GM23338 (cell line): Measurements from ENCODE around the gene UXS1. TPM values are rescaled to one million over a fixed set of nuclear protein-coding genes. Genes with fewer than 3 reads are reported as not detected.

ENCODE experiments used
- ATAC-seq: fragments of 200-7000 bp; cut with Tn5 transposase; 3 replicates; pipeline ENCODE4 v1.9.1; 2020
- DNase-seq: peaks from one replicate; pipeline ENCODE4 v3.0.0-alpha.2; 2015; ENCODE audit warnings: low spot score
- H2AFZ ChIP-seq: fragments of 200-600 bp; sonication (generic); 2 replicates; pipeline ENCODE4 v1.8.0; 2016; ENCODE audit warnings: antibody characterized with exemption, mild to moderate bottlenecking, moderate library complexity
- H3F3A ChIP-seq: fragments of 200-600 bp; sonication (generic); replicated peaks from 2 replicates; pipeline ENCODE4 v1.8.0; 2017; ENCODE audit warnings: antibody characterized with exemption, mixed run types, low read depth
- H3K27ac ChIP-seq: fragments of 200-600 bp; sonication (generic); 2 replicates; pipeline ENCODE4 v1.6.1; 2016; ENCODE audit warnings: low read depth
- H3K27me3 ChIP-seq: fragments of 200-600 bp; sonication (generic); 2 replicates; pipeline ENCODE4 v1.8.0; 2016; ENCODE audit warnings: mild to moderate bottlenecking, mixed run types, moderate library complexity; ENCODE audit not compliant: insufficient read depth
- H3K36me3 ChIP-seq: fragments of 200-600 bp; sonication (generic); 2 replicates; pipeline ENCODE4 v1.8.0; 2016; ENCODE audit warnings: mild to moderate bottlenecking; ENCODE audit not compliant: insufficient read depth
- H3K4me1 ChIP-seq: fragments of 200-600 bp; sonication (generic); 2 replicates; pipeline ENCODE4 v1.8.0; 2016; ENCODE audit warnings: mild to moderate bottlenecking, moderate library complexity; ENCODE audit not compliant: insufficient read depth
- H3K4me2 ChIP-seq: fragments of 200-600 bp; sonication (generic); 2 replicates; pipeline ENCODE4 v1.7.1; 2017; ENCODE audit warnings: mixed run types
- H3K4me3 ChIP-seq: fragments of 200-600 bp; sonication (generic); 2 replicates; pipeline ENCODE4 v1.6.1; 2016; ENCODE audit warnings: mixed run types
- H3K79me2 ChIP-seq: fragments of 200-600 bp; sonication (generic); replicated peaks from 2 replicates; pipeline ENCODE4 v1.8.0; 2017; ENCODE audit warnings: mild to moderate bottlenecking; ENCODE audit not compliant: insufficient read depth
- H3K9me2 ChIP-seq: fragments of 200-600 bp; sonication (generic); 2 replicates; pipeline ENCODE4 v1.8.0; 2017; ENCODE audit not compliant: insufficient read depth
- H4K20me1 ChIP-seq: fragments of 200-600 bp; sonication (generic); replicated peaks from 2 replicates; pipeline ENCODE4 v1.8.0; 2017; ENCODE audit warnings: mild to moderate bottlenecking; ENCODE audit not compliant: insufficient read depth
- H3K27ac Mint-ChIP-seq: 2 replicates; pipeline ENCODE4 v1.8.0; 2020; ENCODE audit warnings: inconsistent platforms, mild to moderate bottlenecking, moderate library complexity, mixed read lengths
- H3K27me3 Mint-ChIP-seq: 3 replicates; pipeline ENCODE4 v1.8.0; 2022; ENCODE audit warnings: low read depth, mild to moderate bottlenecking, moderate library complexity, mixed read lengths, inconsistent platforms; ENCODE audit not compliant: insufficient read depth, poor library complexity
- H3K36me3 Mint-ChIP-seq: 3 replicates; pipeline ENCODE4 v1.8.0; 2021; ENCODE audit warnings: low read depth, mild to moderate bottlenecking, inconsistent platforms, moderate library complexity, mixed read lengths
- H3K4me1 Mint-ChIP-seq: 3 replicates; pipeline ENCODE4 v1.8.0; 2020; ENCODE audit warnings: mild to moderate bottlenecking, inconsistent platforms, mixed read lengths
- H3K4me3 Mint-ChIP-seq: 3 replicates; pipeline ENCODE4 v1.8.0; 2021; ENCODE audit warnings: moderate library complexity, mild to moderate bottlenecking, inconsistent platforms, mixed read lengths
- H3K9me3 Mint-ChIP-seq: 3 replicates; pipeline ENCODE4 v1.8.0; 2020; ENCODE audit warnings: moderate library complexity, mild to moderate bottlenecking, inconsistent platforms, mixed read lengths
- CREB1 ChIP-seq: fragments of 250-450 bp; sonication (Bioruptor Pico); IDR thresholded peaks from 2 replicates; pipeline ENCODE4 v1.5.0; 2020; ENCODE audit warnings: low read depth, mild to moderate bottlenecking, moderate library complexity
- EZH2 ChIP-seq: fragments of 200-600 bp; sonication (generic); IDR thresholded peaks from one replicate; pipeline ENCODE4 v1.8.0; 2017; ENCODE audit warnings: antibody characterized with exemption, mild to moderate bottlenecking, low read depth; ENCODE audit not compliant: unreplicated experiment
- JUNB ChIP-seq: IDR thresholded peaks from one replicate; pipeline ENCODE4 v1.6.1; 2016; ENCODE audit warnings: antibody characterized with exemption; ENCODE audit not compliant: unreplicated experiment
- POLR2AphosphoS5 ChIP-seq: IDR thresholded peaks from 2 replicates; pipeline ENCODE4 v1.6.1; 2016; ENCODE audit warnings: antibody characterized with exemption, low read depth
- STAT1 ChIP-seq: IDR thresholded peaks from one replicate; pipeline ENCODE4 v1.6.1; 2016; ENCODE audit warnings: antibody characterized with exemption; ENCODE audit not compliant: unreplicated experiment
- ZNF114 ChIP-seq: fragments of 250-450 bp; sonication (Bioruptor Pico); IDR thresholded peaks from 2 replicates; pipeline ENCODE4 v1.5.0; 2020; ENCODE audit warnings: mild to moderate bottlenecking, moderate library complexity
- ZNF331 ChIP-seq: fragments of 250-450 bp; sonication (Bioruptor Pico); IDR thresholded peaks from 2 replicates; pipeline ENCODE4 v1.5.0; 2020; ENCODE audit warnings: low read depth, mild to moderate bottlenecking, moderate library complexity
- ZNF462 ChIP-seq: fragments of 250-450 bp; sonication (Bioruptor Pico); IDR thresholded peaks from 2 replicates; pipeline ENCODE4 v1.5.0; 2020; ENCODE audit warnings: mild to moderate bottlenecking, moderate library complexity
- polyA plus RNA-seq: library from polyadenylated mRNA; unstranded; fragments of >200 nt; fragmentation: Nextera tagmentation; extraction: Ambion mirVana; gene quantifications from 2 replicates; pipeline ENCODE4 v1.2.1, GENCODE V29; 2016
- total RNA-seq: library from RNA; depleted of rRNA; stranded (reverse); fragments of >200 nt; shearing (Covaris generic); gene quantifications from 2 replicates; pipeline ENCODE4 v1.2.3, GENCODE V29; 2014

The UXS1 gene
- total and polyA plus RNA-seq, 2 experiments from 2014 or later: 48.7 to 131 TPM

GRCh38 chr2:106070181-106070580, 123.9 kb downstream of the UXS1 start:
- TF ChIP-seq JUNB: no peak
- TF ChIP-seq ZNF462 (CRISPR knock-in tag): no peak
- no peak for TF ChIP-seq CREB1 (CRISPR knock-in tag)
- no peak for TF ChIP-seq POLR2AphosphoS5
- no peak for TF ChIP-seq STAT1
- no peak for TF ChIP-seq EZH2
- no peak for TF ChIP-seq ZNF331 (CRISPR knock-in tag)
- TF ChIP-seq ZNF114 (CRISPR knock-in tag): no peak
- Mint-ChIP-seq H3K4me3 (no peak overlapping the region), H3K27me3 (peaks cover 22% of the 10 kb centered on the region), H3K4me1 (peaks cover 26% of the 10 kb centered on the region), H3K9me3 (no peaks in the 10 kb centered on the region), H3K27ac (no peak overlapping the region), H3K36me3 (no peaks in the 10 kb centered on the region)
- peak overlapping the region; percentile 29; the same call in 1 of the 2 replicates for H3K4me2 ChIP-seq
- no peak overlapping the region for H2AFZ ChIP-seq
- no peaks in the 10 kb centered on the region for H3K79me2 ChIP-seq
- no peak overlapping the region for H3K4me3 ChIP-seq
- ATAC-seq: no peak
- peak; percentile 14 for DNase-seq
- no peaks in the 10 kb centered on the region for H3K9me2 ChIP-seq
- no peaks in the 10 kb centered on the region for H4K20me1 ChIP-seq
- no peak overlapping the region for H3K27ac ChIP-seq
- H3K36me3 ChIP-seq: no peaks in the 10 kb centered on the region
- 0 out of 2 replicates have a peak, but pooled peaks cover 3% of the 10 kb centered on the region for H3F3A ChIP-seq
- peaks cover 17% of the 10 kb centered on the region for H3K27me3 ChIP-seq
- H3K4me1 ChIP-seq: peaks cover 21% of the 10 kb centered on the region
